HG03095 (cell line): ENCODE measurements around the gene TMC5.
"Not testable (repeated sequence)": the region's sequence is repeated elsewhere in the genome, so short reads cannot be mapped to it uniquely, and the experiment has no call there.

Source experiments
- ATAC-seq: cut with Tn5 transposase; IDR thresholded peaks from one replicate; pipeline ENCODE4 v1.9.1; 2021; ENCODE audit warnings: moderate library complexity; ENCODE audit not compliant: unreplicated experiment

The TMC5 gene

GRCh38 chr16:19417640-19418039 is at the start of gene TMC5:
TSS of gene TMC5 (plus strand) at chr16:19417883. CDS start at chr16:19440039, 22,156 bp downstream.
- no peak for ATAC-seq

GRCh38 chr16:19372541-19372940 is 45.1 kb upstream of the TMC5 start:
- not testable (repeated sequence) for ATAC-seq

GRCh38 chr16:19374402-19374801 is 43.3 kb upstream of the TMC5 start:
- no peak for ATAC-seq

GRCh38 chr16:19375561-19376158 is 42.0 kb upstream of the TMC5 start:
- no peak for ATAC-seq

GRCh38 chr16:19377864-19378263 is 39.8 kb upstream of the TMC5 start:
- no peak for ATAC-seq

- ATAC-seq, result no peak
Measured at GRCh38 chr16:19378511-19378910, 39.2 kb upstream of the TMC5 start.

GRCh38 chr16:19379838-19380237 is 37.8 kb upstream of the TMC5 start:
- no peak for ATAC-seq

- no peak for ATAC-seq
Measured at GRCh38 chr16:19380328-19380727, 37.4 kb upstream of the TMC5 start.

- ATAC-seq, result no peak
Measured at GRCh38 chr16:19382084-19382801, 35.4 kb upstream of the TMC5 start.

GRCh38 chr16:19382887-19383816 is 34.5 kb upstream of the TMC5 start:
- no peak for ATAC-seq

- ATAC-seq, result no peak
Measured at GRCh38 chr16:19384656-19385055, 33.0 kb upstream of the TMC5 start.

GRCh38 chr16:19386525-19386924 is 31.2 kb upstream of the TMC5 start:
- no peak for ATAC-seq

- no peak for ATAC-seq
Measured at GRCh38 chr16:19389246-19389645, 28.4 kb upstream of the TMC5 start.

GRCh38 chr16:19391185-19391776 is 26.4 kb upstream of the TMC5 start:
- ATAC-seq, result not testable (repeated sequence)

- ATAC-seq, result no peak
Measured at GRCh38 chr16:19392352-19392751, 25.3 kb upstream of the TMC5 start.

- ATAC-seq, result no peak
Measured at GRCh38 chr16:19393226-19394111, 24.2 kb upstream of the TMC5 start.

GRCh38 chr16:19395646-19396267 is 21.9 kb upstream of the TMC5 start:
- ATAC-seq, result not testable (repeated sequence)

- no peak for ATAC-seq
Measured at GRCh38 chr16:19396555-19397011, 21.1 kb upstream of the TMC5 start.

GRCh38 chr16:19397373-19397772 is 20.3 kb upstream of the TMC5 start:
- not testable (repeated sequence) for ATAC-seq

- ATAC-seq, result no peak
Measured at GRCh38 chr16:19400711-19401110, 17.0 kb upstream of the TMC5 start.
